Measurements from ENCODE around the gene CD44. TPM values are rescaled to one million over a fixed set of nuclear protein-coding genes. Genes with fewer than 3 reads are reported as not detected.

The CD44 gene
- total and polyA plus RNA-seq, 10 of the 15 experiments (the other 5 are each of a cell fraction or from before 2014, with no cell fraction given): 57.1 to 293 (median 120) TPM

GRCh38 chr11:35211952-35212351, 73.0 kb downstream of the CD44 start:
- Histone ChIP-seq H3K4me3 (no peak overlapping the region), H4K20me1 (ENCODE audit: control insufficient read depth, insufficient read depth) (no peaks in the 10 kb centered on the region), H3K4me1 (ENCODE audit: control insufficient read depth, insufficient read depth, low read length) (no peaks in the 10 kb centered on the region), H3K27me3 (replicated peaks in 1 of 2; ENCODE audit: control insufficient read depth in 2 of 2, insufficient read depth in 2 of 2, low read length in 1 of 2) (no peaks in the 10 kb centered on the region), H3K9ac (ENCODE audit: control insufficient read depth, insufficient read depth, low read length) (no peak overlapping the region), H3K4me2 (ENCODE audit: control insufficient read depth, insufficient read depth) (no peak overlapping the region), H3K9me3 (replicated peaks; ENCODE audit: control insufficient read depth, insufficient read depth, low read length) (peaks cover 3% of the 10 kb centered on the region; the same call in 1 of the 3 replicates), H2AFZ (ENCODE audit: control insufficient read depth, low read depth, low read length) (no peak overlapping the region), H3K36me3 (ENCODE audit: control insufficient read depth in 2 of 2, insufficient read depth in 2 of 2, low read length in 1 of 2) (peaks cover 0 to 3% of the 10 kb centered on the region in 2 experiments; a peak in 2 of 4 replicates), H3K27ac (ENCODE audit: control insufficient read depth, insufficient read depth) (no peak overlapping the region), H3K79me2 (ENCODE audit: control insufficient read depth, insufficient read depth, low read length) (no peaks in the 10 kb centered on the region)
- FAIRE-seq (no peak), DNase-seq (ENCODE audit: low read depth, low spot score) (no peak), ATAC-seq (no peak)
- WGBS (ENCODE audit: insufficient coverage, insufficient replicate concordance, low lambda C conversion rate, missing lambda C conversion rate): 17% methylated on average over 3 of the region's 3 CpGs
- TF ChIP-seq SPI1 (IDR thresholded peaks at IDR 0.05; ENCODE audit: borderline replicate concordance, insufficient read depth, low read depth, low read length): peak; percentile 38; the same call in 1 of the 2 replicates
- no peak for TF ChIP-seq ESRRA (IDR thresholded peaks at IDR 0.05; ENCODE audit: low read length)
- ChIA-PET CTCF (no interaction called here), POLR2A (no interaction called here), RAD21 (ENCODE audit: unreplicated experiment) (no interaction called here), SMC1A (ENCODE audit: uncharacterized antibody, unreplicated experiment) (no interaction called here)
- in situ Hi-C loops (cut with MboI) (no loop called here), intact Hi-C loops (cut with micrococcal nuclease; ENCODE audit: unreplicated experiment) (no loop called here)
- no TSS peak for BruUV-seq (replicated peaks)

GRCh38 chr11:35214226-35214770, 75.3 kb downstream of the CD44 start:
- ChIA-PET CTCF (interaction anchor here (0.7 to 1.4 kb wide), 3 partner anchors 22 to 155 kb away, joined by 3 read pairs; no protein-coding TSS in a partner anchor), RAD21 (ENCODE audit: unreplicated experiment) (no interaction called here), SMC1A (ENCODE audit: uncharacterized antibody, unreplicated experiment) (interaction anchor here (0.6 to 1.9 kb wide), 4 partner anchors 11 to 90 kb away, joined by 3 to 5 read pairs (median 4); no protein-coding TSS in a partner anchor), POLR2A (interaction anchor here (0.7 kb wide), 1 partner anchor 652 kb away, joined by 3 read pairs; no protein-coding TSS in a partner anchor)
- H3K4me3 ChIP-seq: no peak overlapping the region
- no peak overlapping the region for H3K4me2 ChIP-seq (ENCODE audit: control insufficient read depth, insufficient read depth)
- no peaks in the 10 kb centered on the region for H3K79me2 ChIP-seq (ENCODE audit: control insufficient read depth, insufficient read depth, low read length)
- no TSS peak for BruUV-seq (replicated peaks)
- no peaks in the 10 kb centered on the region for H4K20me1 ChIP-seq (ENCODE audit: control insufficient read depth, insufficient read depth)
- peaks cover 3% of the 10 kb centered on the region; the same call in 1 of the 3 replicates for H3K9me3 ChIP-seq (replicated peaks; ENCODE audit: control insufficient read depth, insufficient read depth, low read length)
- H3K27me3 ChIP-seq (replicated peaks in 1 of 2; ENCODE audit: control insufficient read depth in 2 of 2, insufficient read depth in 2 of 2, low read length in 1 of 2): no peaks in the 10 kb centered on the region
- no peak overlapping the region for H2AFZ ChIP-seq (ENCODE audit: control insufficient read depth, low read depth, low read length)
- no peak for FAIRE-seq
- no peak overlapping the region for H3K27ac ChIP-seq (ENCODE audit: control insufficient read depth, insufficient read depth)
- intact Hi-C loops (cut with micrococcal nuclease; ENCODE audit: unreplicated experiment) (no loop called here), in situ Hi-C loops (cut with MboI) (no loop called here)
- H3K9ac ChIP-seq (ENCODE audit: control insufficient read depth, insufficient read depth, low read length): no peak overlapping the region
- ATAC-seq: no peak
- 97% methylated on average over 2 of the region's 2 CpGs for WGBS (ENCODE audit: insufficient coverage, insufficient replicate concordance, low lambda C conversion rate, missing lambda C conversion rate)
- DNase-seq (ENCODE audit: low read depth, low spot score): no peak
- peaks cover 3 to 5% of the 10 kb centered on the region in 2 experiments; a peak in 3 of 4 replicates for H3K36me3 ChIP-seq (ENCODE audit: control insufficient read depth in 2 of 2, insufficient read depth in 2 of 2, low read length in 1 of 2)
- no peaks in the 10 kb centered on the region for H3K4me1 ChIP-seq (ENCODE audit: control insufficient read depth, insufficient read depth, low read length)
- no peak for TF ChIP-seq GATAD2B (conservative IDR thresholded peaks at IDR 0.05; ENCODE audit: low read depth)
- TF ChIP-seq SKIL (IDR thresholded peaks at IDR 0.05; ENCODE audit: low read depth, poor library complexity, severe bottlenecking): no peak
- TF ChIP-seq ZNF274 (IDR thresholded peaks at IDR 0.05; ENCODE audit: insufficient read depth, insufficient read length): no peak
- TF ChIP-seq SP1 (IDR thresholded peaks at IDR 0.05; ENCODE audit: low read depth, low read length): no peak
- no peak for TF ChIP-seq PAX8 (IDR thresholded peaks at IDR 0.05)
- TF ChIP-seq BMI1 (IDR thresholded peaks at IDR 0.05; ENCODE audit: borderline replicate concordance): no peak
- TF ChIP-seq NFXL1 (IDR thresholded peaks at IDR 0.05; ENCODE audit: borderline replicate concordance): no peak
- no peak for TF ChIP-seq NRF1 (conservative IDR thresholded peaks at IDR 0.05; ENCODE audit: low read depth, low read length)
- TF ChIP-seq STAT3 (IDR thresholded peaks at IDR 0.05; ENCODE audit: low read depth, low read length): no peak

All from GM12878 (cell line).